Sigmoid colon (tissue), 7 donors: ENCODE results near the gene SIGLEC8. TPM values are rescaled to one million over a fixed set of nuclear protein-coding genes. Genes with fewer than 3 reads are reported as not detected.

Source experiments
- DNase-seq: peaks from one replicate; pipeline ENCODE4 v3.0.0-alpha.2; 2019
- H3K27ac ChIP-seq, 4 donors: fragments of 200-600 bp; sonication (generic); one replicate each; pipeline ENCODE4 v1.5.1; 2016 to 2019; ENCODE audit warnings: mild to moderate bottlenecking in 1 of 4
- H3K27me3 ChIP-seq, 3 donors: fragments of 200-600 bp; sonication (generic); one replicate each; pipeline ENCODE4 v1.5.1; 2019; ENCODE audit warnings: mild to moderate bottlenecking in 1 of 3
- H3K36me3 ChIP-seq, 4 donors: fragments of 200-600 bp; sonication (generic); one replicate each; pipeline ENCODE4 v1.5.1; 2016 to 2019
- H3K4me1 ChIP-seq, 4 donors: fragments of 200-600 bp; sonication (generic); one replicate each; pipeline ENCODE4 v1.5.1; 2017 to 2019
- H3K4me3 ChIP-seq, 4 donors: fragments of 200-600 bp; sonication (generic); one replicate each; pipeline ENCODE4 v1.5.1; 2017 to 2019; ENCODE audit warnings: mild to moderate bottlenecking in 2 of 4, moderate library complexity in 1 of 4
- H3K9me3 ChIP-seq, 4 donors: fragments of 200-600 bp in 3 of 4; sonication (generic) in 3 of 4; one replicate each; pipeline versions ENCODE4 v1.5.1 to v1.6.1; 2013 to 2019
- CTCF ChIP-seq, 4 experiments: fragments of 450-650 bp in 3 of 4; fragments of 200-600 bp in 1 of 4; IDR thresholded peaks; one replicate each; pipeline ENCODE4 v1.5.1; 2016 to 2019; ENCODE audit warnings: antibody characterized with exemption in 4 of 4, mild to moderate bottlenecking in 3 of 4, moderate library complexity in 2 of 4
- EP300 ChIP-seq, 4 donors: sonication (generic); formaldehyde crosslinking; IDR thresholded peaks; one replicate each; pipeline ENCODE4 v1.6.1; 2017; ENCODE audit warnings: antibody characterized with exemption in 4 of 4
- POLR2A ChIP-seq, 2 donors: fragments of 450-650 bp; IDR thresholded peaks; one replicate each; pipeline ENCODE4 v1.6.1; 2016; ENCODE audit warnings: antibody characterized with exemption in 2 of 2, mild to moderate bottlenecking in 2 of 2, moderate library complexity in 2 of 2
- POLR2AphosphoS5 ChIP-seq, 4 donors: sonication (generic); formaldehyde crosslinking; IDR thresholded peaks; one replicate each; pipeline ENCODE4 v1.6.1; 2017; ENCODE audit warnings: antibody characterized with exemption in 4 of 4
- WGBS, 2 donors: extraction: QIAGEN DNeasy Blood & Tissue Kit; methylation state at CpG; one replicate each; pipeline ENCODE4 v1.1.7; 2013; 5-methylcytosine and 5-hydroxymethylcytosine counted together
- intact Hi-C: fragments of 100-400 bp; cut with DNase I; formaldehyde crosslinking; loops from one replicate; pipeline ENCODE4 v1.15.1; 2023
- polyA plus RNA-seq, 3 donors: library from polyadenylated mRNA; stranded (reverse); fragments of 200-250 nt; gene quantifications; one replicate each; pipeline ENCODE4 v1.2.3, GENCODE V29; 2013
- total RNA-seq, 4 donors: library from RNA; depleted of rRNA; stranded (reverse); fragments of >200 nt; gene quantifications; one replicate each; pipeline ENCODE4 v1.1.0, GENCODE V29; 2016
- donor health status: healthy with polysubstance abuse.
- donor health status: Bipolar disorder and iron deficiency.
- donor health status: healthy.

Gene SIGLEC8
- under 1 TPM in 1 of 4 donors, not detected in 3; 0.36 TPM for total RNA-seq
- 1 to 10 TPM in 2 of 3 donors, under 1 TPM in 1; 0.60 to 4.9 (median 1.9) TPM for polyA plus RNA-seq

- Histone ChIP-seq H3K4me1 (no peaks in the 10 kb centered on the region), H3K4me3 (no peak within 1 kb of the TSS), H3K27ac (peak within 1 kb of the TSS in 1 of 4 donors; percentile 4), H3K36me3 (no peaks in the 10 kb centered on the region), H3K27me3 (peaks cover 4 to 55% (median 12%) of the 10 kb centered on the region in 3 donors), H3K9me3 (no peaks in the 10 kb centered on the region)
- TF ChIP-seq EP300 (IDR thresholded peaks at IDR 0.05) (no peak), POLR2AphosphoS5 (IDR thresholded peaks at IDR 0.05) (no peak), POLR2A (IDR thresholded peaks at IDR 0.05) (no peak), CTCF (IDR thresholded peaks at IDR 0.05) (no peak)
- DNase-seq = no peak
- WGBS, 2 donors = 65 to 75% methylated on average over 10 of the region's 10 CpGs
- intact Hi-C loops = no loop called here
These were observed at the start of gene SIGLEC8 for GRCh38 chr19:51458051-51458645. Gene SIGLEC8 (minus strand): TSS chr19:51458454. CDS start chr19:51458387, 67 bp downstream.

GRCh38 chr19:51507640-51508058 lies 49.4 kb upstream of the SIGLEC8 start:
- WGBS, 2 donors = 64% methylated on average over 6 of the region's 6 CpGs
- Histone ChIP-seq H3K27me3 (peaks cover 0 to 5% (median 3%) of the 10 kb centered on the region in 3 donors), H3K36me3 (no peaks in the 10 kb centered on the region), H3K27ac (no peak overlapping the region), H3K4me1 (no peaks in the 10 kb centered on the region), H3K9me3 (peaks cover 0 to 3% (median 0%) of the 10 kb centered on the region in 4 donors), H3K4me3 (no peak overlapping the region)
- TF ChIP-seq POLR2AphosphoS5 (IDR thresholded peaks at IDR 0.05) (no peak), POLR2A (IDR thresholded peaks at IDR 0.05) (no peak), CTCF (IDR thresholded peaks at IDR 0.05) (no peak), EP300 (IDR thresholded peaks at IDR 0.05) (no peak)
- DNase-seq = no peak
- intact Hi-C loops = no loop called here

- 51 to 69% methylated on average over 3 of the region's 3 CpGs for WGBS, 2 donors
- intact Hi-C loops = no loop called here
- H3K9me3 ChIP-seq = peaks cover 0 to 3% (median 0%) of the 10 kb centered on the region in 4 donors
- no peaks in the 10 kb centered on the region for H3K4me1 ChIP-seq
- DNase-seq = no peak
- no peak overlapping the region for H3K27ac ChIP-seq
- TF ChIP-seq POLR2A (IDR thresholded peaks at IDR 0.05) (no peak), EP300 (IDR thresholded peaks at IDR 0.05) (no peak), CTCF (IDR thresholded peaks at IDR 0.05) (no peak), POLR2AphosphoS5 (IDR thresholded peaks at IDR 0.05) (no peak)
- no peaks in the 10 kb centered on the region for H3K36me3 ChIP-seq
- H3K4me3 ChIP-seq = no peak overlapping the region
- peaks cover 0 to 5% (median 0%) of the 10 kb centered on the region in 3 donors for H3K27me3 ChIP-seq
These were observed 48.9 kb upstream of the SIGLEC8 start for GRCh38 chr19:51507192-51507591.

- no peak for DNase-seq
- Histone ChIP-seq H3K36me3 (no peaks in the 10 kb centered on the region), H3K4me1 (no peaks in the 10 kb centered on the region), H3K27ac (no peak overlapping the region), H3K9me3 (peaks cover 0 to 3% (median 0%) of the 10 kb centered on the region in 4 donors), H3K4me3 (no peak overlapping the region), H3K27me3 (no peaks in the 10 kb centered on the region)
- intact Hi-C loops = no loop called here
- TF ChIP-seq EP300 (IDR thresholded peaks at IDR 0.05) (no peak), CTCF (IDR thresholded peaks at IDR 0.05) (no peak), POLR2AphosphoS5 (IDR thresholded peaks at IDR 0.05) (no peak), POLR2A (IDR thresholded peaks at IDR 0.05) (no peak)
- 27 to 45% methylated on average over 3 of the region's 3 CpGs for WGBS, 2 donors
These were observed 47.6 kb upstream of the SIGLEC8 start for GRCh38 chr19:51505904-51506303.
